ENCODE results near the gene GNB1.

Gene GNB1

GRCh38 chr1:1927751-1928150 lies 36.9 kb upstream of the GNB1 start:
- H3K4ac ChIP-seq (ENCODE audit: low read depth in 1 of 2, low read length in 2 of 2): no peak overlapping the region
- no peak overlapping the region for H3K27ac ChIP-seq (ENCODE audit: low read length, poor library complexity, severe bottlenecking)
- no peak overlapping the region for H2BK120ac ChIP-seq (ENCODE audit: low read depth, low read length)
- no peak overlapping the region for H3K4me3 ChIP-seq (ENCODE audit: insufficient read depth in 1 of 2, low read depth in 1 of 2, low read length in 2 of 2)
- no peak for DNase-seq
- WGBS: 96% methylated on average over 25 of the region's 25 CpGs
- H3K14ac ChIP-seq (ENCODE audit: low read length in 2 of 2): no peak overlapping the region
- no peak overlapping the region for H3K18ac ChIP-seq (ENCODE audit: low read depth in 1 of 2, low read length in 2 of 2)
- no peak overlapping the region for H2BK12ac ChIP-seq (ENCODE audit: low read length in 2 of 2)
- H2AK5ac ChIP-seq (ENCODE audit: low read length, severe bottlenecking): no peak overlapping the region
- H2BK15ac ChIP-seq (ENCODE audit: low read depth, poor library complexity, severe bottlenecking): no peak overlapping the region
- no peak overlapping the region for H4K8ac ChIP-seq (ENCODE audit: low read length)
- no peak overlapping the region for H2BK5ac ChIP-seq (ENCODE audit: low read depth, low read length, poor library complexity, severe bottlenecking)
- no peak overlapping the region for H3K4me2 ChIP-seq (ENCODE audit: low read length, poor library complexity, severe bottlenecking)
- no peak overlapping the region for H3K23ac ChIP-seq (ENCODE audit: low read length in 2 of 2)
- H3K9ac ChIP-seq (ENCODE audit: low read length): no peak overlapping the region
- peaks cover 0 to 25% of the 10 kb centered on the region in 2 experiments for H3K27me3 ChIP-seq (ENCODE audit: control insufficient read depth in 1 of 2, insufficient read depth in 1 of 2, low read length in 2 of 2)
- H3K9me3 ChIP-seq (ENCODE audit: control insufficient read depth, low read length): no peaks in the 10 kb centered on the region
- no peak overlapping the region for H2AFZ ChIP-seq (ENCODE audit: low read depth, low read length)
- no peaks in the 10 kb centered on the region for H3K4me1 ChIP-seq (ENCODE audit: control insufficient read depth, insufficient read depth, low read depth, low read length)
- no peaks in the 10 kb centered on the region for H3K79me1 ChIP-seq (replicated peaks; ENCODE audit: low read length, poor library complexity, severe bottlenecking)
- no peak overlapping the region for H4K91ac ChIP-seq (ENCODE audit: low read length)
- H3K36me3 ChIP-seq (ENCODE audit: control insufficient read depth in 1 of 2, insufficient read depth in 2 of 2, low read depth in 1 of 2, low read length in 2 of 2): no peaks in the 10 kb centered on the region

- no peak overlapping the region for H4K8ac ChIP-seq (ENCODE audit: low read length)
- H2BK5ac ChIP-seq (ENCODE audit: low read depth, low read length, poor library complexity, severe bottlenecking): no peak overlapping the region
- no peak overlapping the region for H3K27ac ChIP-seq (ENCODE audit: low read length, poor library complexity, severe bottlenecking)
- no peaks in the 10 kb centered on the region for H3K4me1 ChIP-seq (ENCODE audit: control insufficient read depth, insufficient read depth, low read depth, low read length)
- H3K18ac ChIP-seq (ENCODE audit: low read depth in 1 of 2, low read length in 2 of 2): no peak overlapping the region
- no peak overlapping the region for H3K4me3 ChIP-seq (ENCODE audit: insufficient read depth in 1 of 2, low read depth in 1 of 2, low read length in 2 of 2)
- H2BK12ac ChIP-seq (ENCODE audit: low read length in 2 of 2): no peak overlapping the region
- WGBS: 82% methylated on average over 21 of the region's 21 CpGs
- H3K27me3 ChIP-seq (ENCODE audit: control insufficient read depth in 1 of 2, insufficient read depth in 1 of 2, low read length in 2 of 2): peaks cover 0 to 28% of the 10 kb centered on the region in 2 experiments
- no peak overlapping the region for H3K4ac ChIP-seq (ENCODE audit: low read depth in 1 of 2, low read length in 2 of 2)
- no peaks in the 10 kb centered on the region for H3K79me1 ChIP-seq (replicated peaks; ENCODE audit: low read length, poor library complexity, severe bottlenecking)
- H3K23ac ChIP-seq (ENCODE audit: low read length in 2 of 2): no peak overlapping the region
- H4K91ac ChIP-seq (ENCODE audit: low read length): no peak overlapping the region
- H3K9ac ChIP-seq (ENCODE audit: low read length): no peak overlapping the region
- no peak overlapping the region for H2BK120ac ChIP-seq (ENCODE audit: low read depth, low read length)
- no peaks in the 10 kb centered on the region for H3K9me3 ChIP-seq (ENCODE audit: control insufficient read depth, low read length)
- no peaks in the 10 kb centered on the region for H3K36me3 ChIP-seq (ENCODE audit: control insufficient read depth in 1 of 2, insufficient read depth in 2 of 2, low read depth in 1 of 2, low read length in 2 of 2)
- H2AK5ac ChIP-seq (ENCODE audit: low read length, severe bottlenecking): no peak overlapping the region
- H2BK15ac ChIP-seq (ENCODE audit: low read depth, poor library complexity, severe bottlenecking): no peak overlapping the region
- H2AFZ ChIP-seq (ENCODE audit: low read depth, low read length): no peak overlapping the region
- no peak for DNase-seq
- H3K4me2 ChIP-seq (ENCODE audit: low read length, poor library complexity, severe bottlenecking): no peak overlapping the region
- H3K14ac ChIP-seq (ENCODE audit: low read length in 2 of 2): no peak overlapping the region
Observed at GRCh38 chr1:1926886-1927660, 36.2 kb upstream of the GNB1 start.

GRCh38 chr1:1926346-1926811 lies 35.5 kb upstream of the GNB1 start:
- Histone ChIP-seq H3K4me2 (ENCODE audit: low read length, poor library complexity, severe bottlenecking) (no peak overlapping the region), H2BK5ac (ENCODE audit: low read depth, low read length, poor library complexity, severe bottlenecking) (no peak overlapping the region), H2BK12ac (ENCODE audit: low read length in 2 of 2) (no peak overlapping the region), H2BK15ac (ENCODE audit: low read depth, poor library complexity, severe bottlenecking) (no peak overlapping the region), H2BK120ac (ENCODE audit: low read depth, low read length) (no peak overlapping the region), H3K4me1 (ENCODE audit: control insufficient read depth, insufficient read depth, low read depth, low read length) (no peaks in the 10 kb centered on the region), H4K91ac (ENCODE audit: low read length) (no peak overlapping the region), H3K9ac (ENCODE audit: low read length) (no peak overlapping the region), H3K36me3 (ENCODE audit: control insufficient read depth in 1 of 2, insufficient read depth in 2 of 2, low read depth in 1 of 2, low read length in 2 of 2) (no peaks in the 10 kb centered on the region), H3K4me3 (ENCODE audit: insufficient read depth in 1 of 2, low read depth in 1 of 2, low read length in 2 of 2) (no peak overlapping the region), H3K4ac (ENCODE audit: low read depth in 1 of 2, low read length in 2 of 2) (no peak overlapping the region), H2AFZ (ENCODE audit: low read depth, low read length) (no peak overlapping the region), H3K14ac (ENCODE audit: low read length in 2 of 2) (no peak overlapping the region), H3K27me3 (ENCODE audit: control insufficient read depth in 1 of 2, insufficient read depth in 1 of 2, low read length in 2 of 2) (peaks cover 0 to 29% of the 10 kb centered on the region in 2 experiments), H3K23ac (ENCODE audit: low read length in 2 of 2) (no peak overlapping the region), H3K9me3 (ENCODE audit: control insufficient read depth, low read length) (no peaks in the 10 kb centered on the region), H3K18ac (ENCODE audit: low read depth in 1 of 2, low read length in 2 of 2) (no peak overlapping the region), H2AK5ac (ENCODE audit: low read length, severe bottlenecking) (no peak overlapping the region), H3K79me1 (replicated peaks; ENCODE audit: low read length, poor library complexity, severe bottlenecking) (no peaks in the 10 kb centered on the region), H3K27ac (ENCODE audit: low read length, poor library complexity, severe bottlenecking) (no peak overlapping the region), H4K8ac (ENCODE audit: low read length) (no peak overlapping the region)
- DNase-seq: no peak
- 91% methylated on average over 26 of the region's 26 CpGs for WGBS

GRCh38 chr1:1925437-1926345 lies 34.8 kb upstream of the GNB1 start:
- peaks cover 0 to 29% of the 10 kb centered on the region in 2 experiments for H3K27me3 ChIP-seq (ENCODE audit: control insufficient read depth in 1 of 2, insufficient read depth in 1 of 2, low read length in 2 of 2)
- H3K4ac ChIP-seq (ENCODE audit: low read depth in 1 of 2, low read length in 2 of 2): no peak overlapping the region
- H3K23ac ChIP-seq (ENCODE audit: low read length in 2 of 2): no peak overlapping the region
- peak overlapping the region in 1 of 2 experiments; percentile 12 for H3K4me3 ChIP-seq (ENCODE audit: insufficient read depth in 1 of 2, low read depth in 1 of 2, low read length in 2 of 2)
- 85% methylated on average over 27 of the region's 27 CpGs for WGBS
- H3K14ac ChIP-seq (ENCODE audit: low read length in 2 of 2): no peak overlapping the region
- no peak overlapping the region for H2AK5ac ChIP-seq (ENCODE audit: low read length, severe bottlenecking)
- no peak overlapping the region for H2BK5ac ChIP-seq (ENCODE audit: low read depth, low read length, poor library complexity, severe bottlenecking)
- H3K36me3 ChIP-seq (ENCODE audit: control insufficient read depth in 1 of 2, insufficient read depth in 2 of 2, low read depth in 1 of 2, low read length in 2 of 2): no peaks in the 10 kb centered on the region
- no peaks in the 10 kb centered on the region for H3K79me1 ChIP-seq (replicated peaks; ENCODE audit: low read length, poor library complexity, severe bottlenecking)
- H3K9ac ChIP-seq (ENCODE audit: low read length): no peak overlapping the region
- H4K91ac ChIP-seq (ENCODE audit: low read length): no peak overlapping the region
- no peaks in the 10 kb centered on the region for H3K4me1 ChIP-seq (ENCODE audit: control insufficient read depth, insufficient read depth, low read depth, low read length)
- no peak for DNase-seq
- no peak overlapping the region for H2BK15ac ChIP-seq (ENCODE audit: low read depth, poor library complexity, severe bottlenecking)
- H3K9me3 ChIP-seq (ENCODE audit: control insufficient read depth, low read length): no peaks in the 10 kb centered on the region
- H3K18ac ChIP-seq (ENCODE audit: low read depth in 1 of 2, low read length in 2 of 2): no peak overlapping the region
- no peak overlapping the region for H3K4me2 ChIP-seq (ENCODE audit: low read length, poor library complexity, severe bottlenecking)
- no peak overlapping the region for H2AFZ ChIP-seq (ENCODE audit: low read depth, low read length)
- no peak overlapping the region for H4K8ac ChIP-seq (ENCODE audit: low read length)
- H2BK120ac ChIP-seq (ENCODE audit: low read depth, low read length): no peak overlapping the region
- no peak overlapping the region for H2BK12ac ChIP-seq (ENCODE audit: low read length in 2 of 2)
- no peak overlapping the region for H3K27ac ChIP-seq (ENCODE audit: low read length, poor library complexity, severe bottlenecking)
